ENCODE data around the gene KLHL25. TPM values are rescaled to one million over a fixed set of nuclear protein-coding genes. Genes with fewer than 3 reads are reported as not detected.

Gene KLHL25
- total RNA-seq, 1 experiment from 2014 or later: 11.5 TPM

- H3K27ac ChIP-seq (ENCODE audit: low read depth, low read length, poor library complexity, severe bottlenecking): no peak overlapping the region
- CTCF ChIA-PET: interaction anchor here (0.6 kb wide), 1 partner anchor 23 kb away, joined by 7 read pairs; no protein-coding TSS in a partner anchor
- TF ChIP-seq CTCF (conservative IDR thresholded peaks at IDR 0.05; ENCODE audit: low read depth, low read length) (no peak), EZH2 (IDR thresholded peaks at IDR 0.05; ENCODE audit: borderline replicate concordance, low read depth, low read length, poor library complexity, severe bottlenecking) (no peak)
- H3K36me3 ChIP-seq (ENCODE audit: insufficient read depth, low read length, poor library complexity, severe bottlenecking): peaks cover 37% of the 10 kb centered on the region
- DNase-seq (ENCODE audit: low spot score): no peak
- no TSS peak for BruUV-seq (replicated peaks)
- POLR2A ChIA-PET (ENCODE audit: low non-redundant PET): no interaction called here
- H3K9me3 ChIP-seq (ENCODE audit: low read depth, low read length, poor library complexity, severe bottlenecking): no peaks in the 10 kb centered on the region
- no peak overlapping the region for H3K4me3 ChIP-seq (ENCODE audit: low read depth, low read length, poor library complexity, severe bottlenecking)
- no peaks in the 10 kb centered on the region for H3K4me1 ChIP-seq (ENCODE audit: insufficient read depth, low read length, poor library complexity, severe bottlenecking)
- H3K27me3 ChIP-seq (replicated peaks; ENCODE audit: insufficient read depth, low read depth, low read length, poor library complexity): no peaks in the 10 kb centered on the region
- intact Hi-C loops (cut with micrococcal nuclease; ENCODE audit: unreplicated experiment): no loop called here
These were observed 52.4 kb downstream of the KLHL25 start for GRCh38 chr15:85742186-85742821.

- POLR2A ChIA-PET (ENCODE audit: low non-redundant PET): interaction anchor here (0.6 kb wide), 1 partner anchor 45 kb away, joined by 10 read pairs; no protein-coding TSS in a partner anchor
These were observed 53.1 kb downstream of the KLHL25 start for GRCh38 chr15:85741662-85742061.

GRCh38 chr15:85741021-85741421, 53.7 kb downstream of the KLHL25 start:
- TF ChIP-seq CTCF (conservative IDR thresholded peaks at IDR 0.05; ENCODE audit: low read depth, low read length) (no peak), EZH2 (IDR thresholded peaks at IDR 0.05; ENCODE audit: borderline replicate concordance, low read depth, low read length, poor library complexity, severe bottlenecking) (no peak)
- Histone ChIP-seq H3K9me3 (ENCODE audit: low read depth, low read length, poor library complexity, severe bottlenecking) (no peaks in the 10 kb centered on the region), H3K36me3 (ENCODE audit: insufficient read depth, low read length, poor library complexity, severe bottlenecking) (peaks cover 36% of the 10 kb centered on the region), H3K27me3 (replicated peaks; ENCODE audit: insufficient read depth, low read depth, low read length, poor library complexity) (no peaks in the 10 kb centered on the region), H3K4me1 (ENCODE audit: insufficient read depth, low read length, poor library complexity, severe bottlenecking) (no peaks in the 10 kb centered on the region), H3K4me3 (ENCODE audit: low read depth, low read length, poor library complexity, severe bottlenecking) (no peak overlapping the region), H3K27ac (ENCODE audit: low read depth, low read length, poor library complexity, severe bottlenecking) (no peak overlapping the region)
- ChIA-PET POLR2A (ENCODE audit: low non-redundant PET) (interaction anchor here (0.6 kb wide), 1 partner anchor 46 kb away, joined by 10 read pairs; no protein-coding TSS in a partner anchor), CTCF (interaction anchor here (0.5 kb wide), 1 partner anchor 64 kb away, joined by 9 read pairs; no protein-coding TSS in a partner anchor)
- DNase-seq (ENCODE audit: low spot score): no peak
- intact Hi-C loops (cut with micrococcal nuclease; ENCODE audit: unreplicated experiment): no loop called here
- BruUV-seq (replicated peaks): no TSS peak

More at GRCh38 chr15:85741662-85742061, 53.1 kb downstream of the KLHL25 start:
- no peak overlapping the region for H3K27ac ChIP-seq (ENCODE audit: low read depth, low read length, poor library complexity, severe bottlenecking)
- H3K9me3 ChIP-seq (ENCODE audit: low read depth, low read length, poor library complexity, severe bottlenecking): no peaks in the 10 kb centered on the region
- no peak for TF ChIP-seq EZH2 (IDR thresholded peaks at IDR 0.05; ENCODE audit: borderline replicate concordance, low read depth, low read length, poor library complexity, severe bottlenecking)
- TF ChIP-seq CTCF (conservative IDR thresholded peaks at IDR 0.05; ENCODE audit: low read depth, low read length): no peak
- no TSS peak for BruUV-seq (replicated peaks)
- CTCF ChIA-PET: interaction anchor here (0.6 kb wide), 1 partner anchor 24 kb away, joined by 7 read pairs; no protein-coding TSS in a partner anchor
- no peak for DNase-seq (ENCODE audit: low spot score)
- no peaks in the 10 kb centered on the region for H3K4me1 ChIP-seq (ENCODE audit: insufficient read depth, low read length, poor library complexity, severe bottlenecking)
- no peak overlapping the region for H3K4me3 ChIP-seq (ENCODE audit: low read depth, low read length, poor library complexity, severe bottlenecking)
- intact Hi-C loops (cut with micrococcal nuclease; ENCODE audit: unreplicated experiment): no loop called here
- no peaks in the 10 kb centered on the region for H3K27me3 ChIP-seq (replicated peaks; ENCODE audit: insufficient read depth, low read depth, low read length, poor library complexity)
- H3K36me3 ChIP-seq (ENCODE audit: insufficient read depth, low read length, poor library complexity, severe bottlenecking): peaks cover 33% of the 10 kb centered on the region
